ENCODE data around the gene FMC1.
"Not testable (repeated sequence)": the region's sequence is repeated elsewhere in the genome, so short reads cannot be mapped to it uniquely, and the experiment has no call there.

The FMC1 gene, protein sequence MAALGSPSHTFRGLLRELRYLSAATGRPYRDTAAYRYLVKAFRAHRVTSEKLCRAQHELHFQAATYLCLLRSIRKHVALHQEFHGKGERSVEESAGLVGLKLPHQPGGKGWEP

DNA sequence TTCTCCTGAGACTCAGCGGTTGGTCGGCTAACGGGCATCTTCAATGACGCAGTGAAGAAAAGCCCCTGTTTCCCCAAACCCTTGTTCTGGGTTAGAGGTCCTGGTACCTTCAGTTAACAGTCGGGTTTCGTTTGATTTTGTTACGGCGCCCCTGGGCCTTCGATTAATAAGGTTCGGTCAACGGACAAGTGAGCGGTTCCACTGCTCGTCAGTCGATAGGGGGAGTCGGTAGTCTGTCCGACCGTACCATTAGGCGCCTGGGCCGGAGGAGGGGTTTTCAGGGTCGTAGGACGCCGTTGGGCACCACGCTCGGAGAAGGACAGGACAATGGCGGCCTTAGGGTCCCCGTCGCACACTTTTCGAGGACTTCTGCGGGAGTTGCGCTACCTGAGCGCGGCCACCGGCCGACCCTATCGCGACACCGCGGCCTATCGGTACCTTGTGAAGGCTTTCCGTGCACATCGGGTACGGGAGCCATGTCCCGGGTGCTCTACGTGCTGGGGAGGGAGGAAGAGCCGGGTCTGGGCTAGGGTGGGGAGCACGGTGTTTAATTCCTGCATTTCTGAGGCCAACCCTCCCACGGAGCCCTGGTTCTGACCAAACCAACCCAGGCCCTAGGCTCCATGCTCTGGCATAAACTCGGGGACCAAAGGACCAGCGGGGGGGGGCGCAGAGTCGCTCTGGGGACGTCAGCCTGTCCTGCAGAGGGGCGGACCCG is at the start of gene FMC1:
TSS of gene FMC1 (plus strand) at position 280 of the 718 bp plus-strand sequence. CDS start at position 328, 48 bp downstream.
- DNase-seq = peak; percentile 91

DNA sequence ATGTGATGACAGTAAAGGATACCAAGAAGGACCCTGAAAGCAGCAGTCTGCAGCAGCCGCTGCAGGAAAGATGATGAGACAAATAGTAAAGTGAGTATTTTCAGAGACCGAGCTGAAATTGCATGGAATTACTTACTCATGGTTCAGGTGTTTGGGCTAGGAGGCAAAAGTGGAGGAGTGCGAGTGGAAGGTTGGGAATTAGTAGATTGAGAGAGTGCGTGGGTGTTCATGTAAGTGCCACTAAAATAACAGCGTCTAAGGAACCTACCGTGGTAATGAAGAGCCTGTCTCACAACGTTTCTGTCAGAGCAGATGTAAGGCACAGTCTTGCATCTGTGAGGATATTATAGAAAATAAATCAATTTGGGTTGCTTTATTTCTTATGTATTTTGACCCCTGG is 48.3 kb upstream of the FMC1 start:
- DNase-seq = no peak

DNA sequence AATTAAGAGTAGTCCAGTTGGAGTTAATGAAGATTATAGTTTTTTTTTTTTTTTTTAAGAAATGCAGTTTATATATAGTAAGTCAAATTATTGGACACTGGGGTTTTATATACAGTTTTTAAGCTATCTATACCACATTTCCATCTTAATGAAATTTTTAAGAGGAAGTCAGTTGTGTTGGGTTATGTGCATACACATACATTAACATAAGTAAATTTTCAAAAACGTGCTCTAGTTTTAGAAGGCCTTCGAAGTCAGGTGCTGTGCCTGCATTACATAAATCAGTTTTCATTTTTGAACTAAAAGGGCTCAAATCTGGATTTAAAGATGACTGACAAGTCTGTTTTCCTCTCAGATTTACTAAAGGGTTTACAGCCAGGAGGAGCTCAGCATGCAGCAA is 47.6 kb upstream of the FMC1 start:
- DNase-seq = no peak

DNA sequence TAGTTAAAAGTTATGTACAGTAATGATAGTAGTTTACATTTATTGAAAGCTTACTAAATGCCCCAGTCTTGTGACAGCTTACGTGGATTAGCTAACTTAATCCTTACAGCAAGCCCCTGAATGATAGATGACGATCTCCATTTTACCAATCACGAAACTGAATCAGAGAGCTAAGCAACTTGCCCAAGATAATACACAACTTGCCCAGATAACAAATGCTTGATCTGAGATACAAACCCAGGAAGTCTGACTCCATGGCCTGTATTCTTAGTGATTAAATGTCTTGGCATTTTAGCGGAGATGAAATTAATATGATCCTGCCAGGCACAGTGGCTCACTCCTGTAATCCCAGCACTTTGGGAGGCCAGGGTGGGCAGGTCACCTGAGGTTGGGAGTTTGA is 46.9 kb upstream of the FMC1 start:
- DNase-seq = no peak

DNA sequence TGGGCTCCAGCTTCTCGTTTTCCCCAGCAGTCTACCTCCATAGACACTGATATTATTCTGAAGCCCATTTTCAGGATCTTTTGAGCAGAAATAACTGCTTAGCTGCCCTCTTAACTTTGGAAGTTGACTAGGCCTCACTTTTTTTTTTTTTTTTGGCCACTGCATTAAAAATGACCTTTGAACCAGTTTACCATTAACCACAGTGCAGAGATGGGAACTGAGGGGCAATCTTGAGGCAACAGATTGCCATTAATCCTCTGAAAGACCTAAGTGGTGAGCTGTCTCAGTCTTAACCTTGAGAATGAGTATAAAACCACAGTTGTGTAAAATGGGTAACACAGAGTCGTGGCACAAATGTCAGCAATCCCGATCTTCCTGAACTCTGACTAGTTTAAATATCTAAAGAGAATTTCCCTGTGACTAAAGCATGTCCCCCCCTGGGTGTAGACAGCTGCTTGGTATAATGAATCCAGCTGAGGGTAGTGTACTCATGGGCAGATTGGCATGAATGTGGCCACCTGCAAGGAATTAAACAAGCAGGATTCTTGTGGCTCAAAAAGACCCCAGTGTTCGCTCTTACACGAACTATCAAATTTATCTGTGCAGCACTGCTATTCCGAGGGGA is 46.1 kb upstream of the FMC1 start:
- no peak for DNase-seq

DNA sequence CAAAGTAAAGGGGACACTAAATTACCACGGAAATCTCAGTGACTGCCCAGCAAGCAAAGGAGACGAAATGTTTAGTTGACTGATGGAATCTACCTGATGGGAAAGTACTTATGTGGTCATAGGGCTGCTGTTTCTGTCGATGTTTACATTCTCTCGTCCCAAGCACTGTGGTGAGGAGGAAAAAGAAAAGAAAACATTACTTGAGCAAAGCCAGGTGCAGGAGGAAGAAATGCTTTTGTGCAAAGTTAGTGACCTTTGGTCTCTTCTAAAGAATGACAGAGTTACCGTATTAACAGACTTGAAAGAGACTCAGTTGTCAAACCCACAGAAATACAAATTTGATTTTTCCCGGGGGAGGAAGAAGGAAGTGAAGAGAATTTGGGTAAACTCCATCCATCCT is 43.3 kb upstream of the FMC1 start:
- no peak for DNase-seq

DNA sequence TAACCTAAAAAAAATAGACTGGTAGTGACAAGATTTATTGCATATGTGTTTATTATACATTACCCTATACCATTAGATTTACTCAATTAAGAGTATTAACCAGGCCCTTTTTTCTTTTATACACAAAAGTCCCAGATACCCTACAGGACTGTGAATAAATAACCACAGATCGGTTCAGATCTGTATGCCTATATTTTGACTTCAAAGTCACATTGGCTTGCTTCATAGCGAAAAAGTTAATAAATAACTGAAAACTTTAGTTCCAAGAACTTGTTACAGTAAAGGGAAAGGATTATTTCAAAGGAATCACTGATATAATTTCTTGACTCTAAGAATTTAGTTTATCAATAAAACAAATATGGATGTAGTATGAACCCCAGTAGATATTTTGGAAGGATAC is 41.8 kb upstream of the FMC1 start:
- DNase-seq = no peak

DNA sequence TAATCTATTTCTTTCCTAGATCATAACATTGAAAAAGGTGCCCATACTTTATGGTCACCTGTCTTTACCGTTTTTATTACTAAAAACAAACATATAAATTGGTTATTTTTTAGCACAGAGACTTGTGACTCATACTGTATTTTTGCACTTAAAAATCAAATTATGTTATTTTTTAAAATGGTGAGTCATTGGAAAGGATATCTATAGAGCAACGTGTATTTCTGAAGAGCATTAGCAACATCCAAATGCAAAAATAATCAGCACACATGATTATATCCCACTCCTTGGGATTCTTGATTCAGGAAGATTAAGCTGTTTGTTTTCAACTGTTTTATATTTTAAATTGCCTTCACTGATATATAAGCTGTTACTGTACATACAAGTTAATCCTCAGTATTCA is 40.7 kb upstream of the FMC1 start:
- DNase-seq = no peak

DNA sequence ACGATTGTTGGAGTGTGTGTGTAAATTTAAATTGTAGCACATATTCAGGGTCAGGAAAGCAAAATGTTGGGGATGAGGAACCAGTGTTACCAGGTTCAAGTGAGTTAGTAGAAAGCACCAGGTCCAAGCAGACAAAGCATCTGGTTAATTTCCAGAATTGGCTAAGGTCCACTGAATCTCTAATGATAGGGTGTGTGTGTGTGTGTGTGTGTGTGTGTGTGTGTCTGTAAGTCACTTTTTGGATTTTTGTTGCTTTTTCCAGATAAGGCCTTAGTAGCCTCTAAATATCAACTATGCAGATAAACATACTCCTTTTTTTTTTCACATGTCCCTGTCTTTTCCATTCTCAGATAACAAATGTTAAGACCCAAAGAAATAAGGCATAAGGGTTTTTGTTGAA is 36.6 kb upstream of the FMC1 start:
- DNase-seq = no peak

DNA sequence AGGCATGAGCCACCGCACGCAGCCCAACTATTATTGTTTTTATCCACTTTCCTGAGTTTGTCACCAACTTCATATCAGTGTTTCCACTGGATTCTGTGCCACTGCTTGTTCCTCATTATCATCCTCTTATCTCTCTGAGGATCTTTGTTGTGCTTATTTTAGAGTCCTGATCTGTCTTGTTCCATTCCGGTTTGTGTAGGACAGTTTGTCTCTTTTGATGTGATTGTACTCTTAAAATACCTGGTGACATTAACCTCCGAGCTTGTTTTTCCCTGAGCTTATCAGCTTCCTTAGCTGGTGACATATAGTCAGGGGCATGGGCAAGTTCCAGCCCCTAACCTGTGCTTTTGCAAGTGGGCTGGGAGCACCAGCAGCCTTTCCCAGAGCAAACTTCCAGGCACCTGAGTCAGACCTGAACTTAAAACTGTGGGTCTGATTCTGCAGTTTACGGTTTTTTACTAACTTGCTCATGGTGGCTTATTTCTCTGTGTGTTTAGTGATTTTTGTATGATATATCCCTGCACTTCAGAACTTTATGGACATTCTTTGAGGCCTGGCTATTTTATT is 23.1 kb upstream of the FMC1 start:
- DNase-seq = no peak

DNA sequence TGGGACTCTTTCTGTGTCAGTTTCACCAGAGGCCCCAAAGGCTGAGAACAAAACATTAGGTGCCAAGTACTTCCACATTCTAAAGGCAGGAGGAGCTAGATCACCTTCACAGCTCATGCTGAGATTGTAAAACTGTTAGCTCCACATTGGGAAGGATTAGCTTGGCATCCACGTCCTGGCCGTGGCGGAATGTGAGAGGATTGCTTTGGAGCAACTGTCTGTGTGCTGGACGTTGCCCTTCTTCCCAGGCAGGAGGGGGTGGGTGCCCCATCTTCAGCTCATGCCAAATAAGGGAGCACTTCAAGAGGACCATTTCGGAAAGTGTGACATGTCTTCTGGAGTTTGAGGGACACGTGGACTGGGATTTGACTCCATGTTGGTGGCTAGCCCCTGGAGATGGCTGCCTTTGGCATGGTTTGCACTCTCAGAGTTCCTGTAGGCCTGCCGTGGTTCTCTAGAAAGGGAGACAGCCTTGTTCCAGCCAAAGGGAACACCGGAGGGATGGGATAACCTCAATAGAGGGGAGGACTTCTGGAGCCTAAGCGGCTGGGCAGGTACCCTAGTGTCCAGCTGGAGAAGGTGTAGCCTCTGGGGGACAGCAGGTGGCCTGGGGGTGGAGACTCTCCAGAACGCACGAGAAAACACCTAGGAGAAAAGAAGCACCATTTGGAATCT is 19.9 kb upstream of the FMC1 start:
- DNase-seq = no peak

DNA sequence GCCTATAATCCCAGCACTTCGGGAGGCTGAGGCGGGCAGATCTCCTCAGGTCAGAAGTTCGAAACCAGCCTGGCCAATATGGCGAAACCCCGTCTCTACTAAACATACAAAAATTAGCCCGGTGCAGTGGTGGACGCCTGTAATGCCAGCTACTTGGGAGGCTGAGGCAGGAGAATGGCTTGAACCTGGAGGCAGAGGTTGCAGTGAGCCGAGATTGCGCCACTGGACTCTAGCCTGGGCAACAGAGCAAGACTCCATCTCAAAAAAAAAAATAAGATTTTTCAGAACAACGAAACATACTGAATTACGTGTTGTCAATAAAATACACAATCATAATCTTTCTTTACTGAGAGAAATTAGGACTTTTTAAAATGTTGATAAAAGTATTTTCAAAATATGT is 16.4 kb upstream of the FMC1 start:
- not testable (repeated sequence) for DNase-seq

DNA sequence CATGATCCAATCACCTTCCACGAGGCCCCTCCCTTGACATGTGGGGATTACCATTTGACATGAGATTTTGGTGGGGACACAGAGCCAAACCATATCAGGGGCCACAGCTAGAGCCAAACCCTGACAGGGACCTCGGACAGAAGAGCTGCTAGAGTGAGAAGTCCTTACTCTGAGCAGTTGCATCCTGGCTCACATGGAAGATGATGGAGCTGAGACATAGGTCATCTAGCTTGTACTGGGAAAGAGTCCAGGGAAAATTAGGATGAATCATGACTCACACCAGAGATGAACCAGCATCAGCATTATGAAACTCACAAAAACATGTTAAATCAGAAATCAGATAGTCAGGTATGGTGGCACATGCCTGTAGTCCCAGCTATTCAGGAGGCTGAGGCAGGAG is 12.8 kb upstream of the FMC1 start:
- no peak for DNase-seq

DNA sequence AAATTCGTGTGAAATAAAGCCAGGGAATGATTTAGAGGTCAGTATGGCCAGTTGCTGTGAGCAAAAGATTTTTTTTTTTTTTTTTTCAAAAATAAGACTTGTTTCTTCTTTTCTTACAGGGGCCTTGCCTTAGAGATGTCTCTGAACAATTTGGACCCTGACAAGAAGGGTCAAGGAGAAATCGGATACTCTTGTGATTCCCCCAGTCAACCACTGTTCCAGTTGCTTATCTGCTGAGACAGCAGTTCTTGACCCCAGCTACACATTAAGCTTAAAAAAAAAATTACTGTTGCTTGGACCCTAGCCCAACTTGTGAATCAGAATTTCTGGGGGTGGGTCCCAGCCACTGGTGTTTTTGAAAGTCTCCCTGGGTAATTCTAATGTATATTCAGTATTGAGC is 12.0 kb upstream of the FMC1 start:
- DNase-seq = no peak

DNA sequence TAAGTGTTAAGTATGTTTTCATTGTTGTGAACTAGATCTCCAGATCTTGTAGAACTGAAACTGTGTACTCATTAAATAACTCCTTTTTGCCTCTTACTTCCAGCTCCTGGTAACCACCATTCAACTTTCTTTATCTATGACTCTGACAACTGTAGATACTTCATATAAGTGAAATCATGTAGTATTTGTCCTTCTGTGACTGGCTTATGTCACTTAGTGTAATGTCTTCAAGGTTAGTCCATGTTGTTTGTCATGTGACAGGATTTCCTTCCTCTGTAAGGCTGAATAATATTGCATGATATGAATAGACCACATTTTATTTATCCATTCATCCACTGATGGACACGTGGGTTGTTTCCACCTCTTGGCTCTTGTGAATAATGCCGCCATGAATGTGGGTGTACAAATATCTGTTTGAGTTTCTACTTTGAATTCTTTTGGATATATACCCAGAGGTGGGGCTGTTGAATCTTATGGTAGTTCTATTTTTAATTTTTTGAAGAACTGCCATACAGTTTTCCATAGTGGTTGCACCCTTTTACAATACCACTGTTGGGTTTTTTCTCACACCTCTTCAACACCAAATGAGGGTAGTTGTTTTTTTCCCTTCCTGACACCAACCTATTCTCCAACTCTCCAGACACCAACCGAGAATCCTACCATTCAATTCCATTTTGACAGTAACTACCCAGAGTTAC is 10.7 kb upstream of the FMC1 start:
- DNase-seq = no peak

DNA sequence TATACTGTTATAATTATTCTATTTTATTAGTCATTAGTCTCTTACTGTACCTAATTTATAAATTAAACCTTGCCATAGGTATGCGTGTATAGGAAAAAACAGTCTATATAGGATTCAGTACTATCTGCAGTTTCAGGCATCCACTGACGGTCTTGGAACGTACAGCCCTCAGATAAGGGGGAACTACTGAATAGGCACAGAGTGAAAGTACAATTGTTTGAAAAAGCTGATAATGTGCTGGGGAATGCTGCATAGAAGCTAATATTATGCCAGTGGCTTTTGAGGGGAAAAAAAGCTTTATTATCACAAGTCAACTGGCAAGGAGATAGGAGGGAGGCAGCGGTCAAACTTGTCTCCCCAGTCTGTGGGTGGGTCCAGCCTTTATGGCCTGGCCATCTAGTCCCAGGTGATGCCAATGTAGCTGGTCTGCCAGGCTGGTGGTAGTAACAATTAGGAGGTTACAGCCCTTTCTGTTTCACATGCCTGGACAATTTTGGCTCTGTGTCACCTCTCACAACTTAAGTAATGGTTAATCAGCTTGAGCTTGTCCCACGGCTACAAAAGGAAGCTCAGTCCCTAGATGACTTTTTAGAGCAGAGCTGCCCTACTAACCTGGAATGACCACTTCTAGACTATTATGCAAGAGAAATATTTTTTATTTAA is 8.3 kb upstream of the FMC1 start:
- no peak for DNase-seq

DNA sequence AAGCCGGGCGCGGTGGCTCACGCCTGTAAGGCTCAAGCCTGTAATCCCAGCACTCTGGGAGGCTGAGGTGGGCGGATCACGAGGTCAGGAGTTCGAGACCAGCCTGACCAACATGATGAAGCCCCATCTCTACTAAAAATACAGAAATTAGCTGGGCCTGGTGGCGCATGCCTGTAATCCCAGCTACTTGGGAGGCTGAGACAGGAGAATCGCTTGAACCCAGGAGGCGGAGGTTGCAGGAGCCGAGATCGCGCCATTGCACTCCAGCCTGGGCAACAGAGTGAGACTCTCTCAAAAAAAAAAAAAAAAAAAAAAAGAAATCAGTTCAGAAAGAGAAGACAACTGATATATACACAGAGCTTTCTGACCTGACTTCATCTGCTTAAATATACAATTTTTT is 7.7 kb upstream of the FMC1 start:
- DNase-seq = not testable (repeated sequence)

DNA sequence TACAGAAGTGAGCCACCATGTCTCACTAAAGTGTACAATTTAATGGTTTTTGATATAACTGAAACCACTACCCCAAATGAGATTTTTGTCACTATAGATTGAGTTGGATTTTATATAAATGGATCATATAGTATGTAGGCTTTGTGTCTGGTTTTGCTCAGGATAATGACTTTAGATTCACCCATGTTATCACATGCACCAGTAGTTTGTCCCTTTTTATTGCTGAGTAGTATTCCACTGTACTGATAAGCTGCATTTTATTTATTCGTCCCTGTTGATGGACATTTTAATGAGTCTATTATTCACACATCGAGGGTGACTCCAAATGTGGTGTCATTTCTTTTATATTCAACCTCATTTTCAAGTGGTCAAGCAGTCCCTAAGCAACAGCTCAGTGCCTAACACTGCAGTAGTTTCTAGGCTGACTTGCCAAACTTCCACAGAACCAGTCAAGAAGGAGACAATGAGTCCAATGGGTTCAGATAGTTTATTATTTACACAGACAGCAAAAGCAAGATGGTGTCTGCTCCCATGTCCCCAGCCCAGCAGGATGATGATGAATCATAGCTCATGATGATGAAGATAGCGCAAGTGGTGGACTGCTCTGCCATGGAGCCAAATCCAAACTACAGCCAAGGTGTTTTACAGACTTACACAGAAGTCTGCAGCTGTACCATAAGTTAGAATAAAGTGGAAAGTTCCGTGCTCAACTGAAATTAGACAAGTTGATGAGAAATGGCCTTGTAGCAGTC is 6.6 kb upstream of the FMC1 start:
- DNase-seq = no peak

DNA sequence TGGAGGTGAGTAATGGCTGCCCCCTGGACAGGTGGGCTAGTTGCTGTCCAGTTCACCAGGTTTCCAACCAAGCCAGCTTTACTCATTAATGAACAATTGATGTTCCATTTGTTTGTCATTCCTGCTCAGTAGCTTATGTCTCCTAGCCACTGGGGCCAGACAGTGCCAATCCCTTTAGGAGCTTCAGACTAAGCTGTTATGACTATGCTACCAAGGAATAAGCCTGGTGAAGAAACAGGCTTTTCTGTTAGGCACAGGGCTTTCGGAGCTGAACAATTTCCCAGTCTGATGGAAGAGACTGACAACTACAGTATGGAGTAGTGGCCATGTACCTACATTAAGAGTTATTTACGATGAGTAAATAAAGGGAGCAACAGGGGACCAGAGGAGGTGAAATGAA is 2.1 kb upstream of the FMC1 start:
- no peak for DNase-seq

DNA sequence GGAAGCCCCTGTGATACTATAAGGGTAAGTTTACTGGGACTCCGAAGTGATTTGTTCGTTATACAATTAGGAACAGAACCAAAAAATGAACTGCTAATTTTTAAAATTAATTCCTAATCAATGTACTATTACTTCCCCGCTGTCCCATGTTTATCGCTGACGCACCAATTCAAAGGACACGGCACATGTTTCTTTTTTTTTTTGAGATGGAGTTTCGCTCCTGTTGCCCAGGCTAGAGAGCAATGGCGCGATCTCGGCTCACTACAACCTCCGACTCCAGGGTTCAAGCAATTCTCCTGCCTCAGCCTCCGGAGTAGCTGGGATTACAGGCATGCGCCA is 1.5 kb upstream of the FMC1 start:
- DNase-seq = no peak

DNA sequence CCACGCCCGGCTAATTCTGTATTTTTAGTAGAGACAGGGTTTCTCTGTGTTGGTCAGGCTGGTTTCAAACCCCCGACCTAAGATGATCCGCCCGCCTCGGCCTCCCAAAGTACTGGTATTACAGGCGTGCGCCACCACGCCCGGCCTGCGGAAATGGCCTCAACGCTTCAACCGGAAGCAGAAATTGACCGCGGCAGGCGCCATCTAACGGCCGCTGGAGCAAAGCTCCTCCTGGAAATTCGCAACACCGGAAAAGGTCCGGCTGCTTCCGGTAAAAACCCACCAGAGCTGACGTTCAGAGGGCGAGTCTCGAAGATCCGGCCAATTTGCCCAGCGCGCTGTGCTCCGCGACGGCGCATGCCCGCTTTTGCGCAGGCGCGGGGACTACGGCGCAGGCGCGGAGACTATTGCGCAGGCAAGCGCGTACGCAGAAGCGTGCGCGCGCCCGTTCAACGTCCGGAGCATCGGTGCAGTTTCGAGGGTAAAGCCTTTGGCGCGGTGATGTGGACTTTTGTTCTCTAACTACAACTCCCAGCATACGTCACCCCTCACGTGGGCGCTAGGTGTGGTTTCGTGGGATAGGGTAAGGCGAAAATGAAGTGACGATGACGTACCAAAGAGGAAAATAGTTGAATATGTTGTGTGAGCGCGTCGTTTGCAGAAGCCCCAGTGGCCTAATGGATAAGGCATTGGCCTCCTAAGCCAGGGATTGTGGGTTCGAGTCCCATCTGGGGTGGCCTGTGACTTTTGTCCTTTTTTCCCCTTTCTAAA is 915 bp upstream of the FMC1 start:
- DNase-seq = peak; percentile 99

DNA sequence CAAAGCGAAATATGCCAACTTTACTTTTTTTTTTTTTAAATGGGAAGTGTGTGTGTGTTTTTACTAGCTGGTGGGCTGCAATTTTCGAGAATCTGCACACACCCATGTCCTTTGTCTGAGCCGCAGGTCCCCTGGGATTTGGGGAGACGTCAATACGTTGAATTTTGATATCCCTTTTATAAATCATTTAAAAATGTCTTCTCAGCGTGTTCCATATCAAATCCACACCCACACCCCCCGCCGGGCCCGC is 404 bp upstream of the FMC1 start:
- DNase-seq = no peak
